SJCRH30 (cell line): Measurements from ENCODE around the gene ZNF670. TPM values are rescaled to one million over a fixed set of nuclear protein-coding genes. Genes with fewer than 3 reads are reported as not detected.

Experiments
- DNase-seq, 2 experiments: peaks; one replicate each; pipeline ENCODE4 v3.0.0-alpha.2; 2015 to 2020
- H3K27ac ChIP-seq: fragments of 250-450 bp; sonication (Bioruptor Pico); 2 replicates; pipeline ENCODE4 v1.5.1; 2020; ENCODE audit warnings: mild to moderate bottlenecking, moderate library complexity
- H3K27me3 ChIP-seq: fragments of 250-450 bp; sonication (Bioruptor Pico); 2 replicates; pipeline ENCODE4 v1.5.1; 2020; ENCODE audit warnings: mild to moderate bottlenecking, moderate library complexity
- H3K36me3 ChIP-seq: fragments of 250-450 bp; sonication (Bioruptor Pico); 2 replicates; pipeline ENCODE4 v1.5.1; 2020; ENCODE audit warnings: mild to moderate bottlenecking, moderate library complexity
- H3K4me1 ChIP-seq: fragments of 250-450 bp; sonication (Bioruptor Pico); 2 replicates; pipeline ENCODE4 v1.5.1; 2020; ENCODE audit warnings: mild to moderate bottlenecking, moderate library complexity
- H3K4me3 ChIP-seq: fragments of 250-450 bp; sonication (Bioruptor Pico); 2 replicates; pipeline ENCODE4 v1.5.1; 2020; ENCODE audit warnings: mild to moderate bottlenecking, moderate library complexity
- H3K9me3 ChIP-seq: fragments of 250-450 bp; sonication (Bioruptor Pico); replicated peaks from 2 replicates; pipeline ENCODE4 v1.5.1; 2020; ENCODE audit warnings: mild to moderate bottlenecking, moderate library complexity
- total RNA-seq: library from RNA; depleted of rRNA; stranded (reverse); fragments of >200 nt; shearing (Covaris generic); gene quantifications from 2 replicates; pipeline ENCODE4 v1.2.3, GENCODE V29; 2014

ZNF670 gene
- total RNA-seq, 1 experiment from 2014 or later: 8.0 TPM

DNA sequence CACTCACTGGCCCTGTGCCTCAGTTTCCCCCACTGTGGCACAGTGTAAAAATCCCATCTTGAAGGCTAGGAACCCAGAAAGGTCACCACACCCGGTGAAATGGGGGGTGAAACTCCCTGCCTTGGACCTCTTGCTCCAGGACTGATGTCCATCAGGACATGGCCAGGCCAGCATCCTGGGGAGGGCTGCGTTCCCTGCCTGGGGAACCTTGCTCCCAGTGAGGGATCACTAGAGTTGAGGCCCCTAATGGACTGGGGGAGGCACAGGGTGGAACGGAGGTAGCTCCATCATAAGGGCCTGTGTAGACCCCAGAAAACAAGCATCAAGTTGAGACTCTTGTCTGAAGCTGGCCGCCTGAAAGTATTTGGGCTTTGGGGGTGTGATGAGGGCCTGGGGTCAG, 10.4 kb upstream of the ZNF670 start:
- no peak overlapping the region for H3K27ac ChIP-seq
- no peaks in the 10 kb centered on the region for H3K9me3 ChIP-seq
- no peaks in the 10 kb centered on the region for H3K36me3 ChIP-seq
- no peak overlapping the region for H3K4me3 ChIP-seq
- H3K27me3 ChIP-seq: no peaks in the 10 kb centered on the region
- H3K4me1 ChIP-seq: no peaks in the 10 kb centered on the region
- DNase-seq: no peak

- H3K9me3 ChIP-seq: no peaks in the 10 kb centered on the region
- no peaks in the 10 kb centered on the region for H3K4me1 ChIP-seq
- H3K27me3 ChIP-seq: no peaks in the 10 kb centered on the region
- DNase-seq: no peak
- H3K36me3 ChIP-seq: no peaks in the 10 kb centered on the region
- no peak overlapping the region for H3K4me3 ChIP-seq
- no peak overlapping the region for H3K27ac ChIP-seq
These were observed 8.6 kb upstream of the ZNF670 start for GRCh38 chr1:247087256-247087655.

DNA sequence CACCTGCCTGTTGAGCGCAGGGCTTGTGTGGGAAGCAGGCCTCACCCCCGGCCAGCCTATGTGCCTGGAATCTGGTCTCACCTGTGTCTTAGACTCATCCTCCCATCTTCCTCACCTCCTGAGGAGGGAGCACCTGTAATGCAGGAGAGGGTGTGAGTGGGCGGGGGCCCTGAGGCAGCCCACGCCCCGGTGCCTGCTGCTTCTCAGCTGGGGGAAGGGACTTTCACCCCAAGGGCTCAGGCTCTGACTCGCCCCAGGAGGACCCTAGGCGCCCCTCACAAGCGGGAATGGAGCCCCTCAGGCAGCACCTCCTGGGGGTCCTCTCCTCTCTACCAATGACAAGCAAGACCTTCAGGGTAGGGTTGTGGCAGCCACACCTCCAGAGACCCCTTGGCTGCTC, 6.7 kb upstream of the ZNF670 start:
- Histone ChIP-seq H3K4me3 (no peak overlapping the region), H3K27ac (no peak overlapping the region), H3K27me3 (no peaks in the 10 kb centered on the region), H3K4me1 (no peaks in the 10 kb centered on the region), H3K36me3 (no peaks in the 10 kb centered on the region), H3K9me3 (no peaks in the 10 kb centered on the region)
- DNase-seq: no peak

DNA sequence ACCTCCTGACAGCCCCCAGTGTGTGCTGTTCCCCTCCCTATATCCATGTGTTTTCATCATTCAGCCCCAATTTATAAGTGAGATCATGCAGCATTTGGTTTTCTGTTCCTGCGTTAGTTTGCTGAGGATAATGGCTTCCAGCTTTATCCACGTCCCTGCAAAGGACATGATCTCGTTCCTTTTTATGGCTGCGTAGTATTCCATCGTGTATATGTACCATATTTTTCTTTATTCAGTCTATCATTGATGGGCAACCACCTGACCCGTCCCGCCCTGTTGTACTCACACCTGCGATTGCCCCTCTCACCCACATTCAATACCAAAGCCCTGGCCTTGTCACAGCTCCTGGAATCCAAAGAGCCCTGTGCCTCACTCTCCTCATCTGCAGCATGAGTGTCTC, 6.2 kb upstream of the ZNF670 start:
- no peaks in the 10 kb centered on the region for H3K9me3 ChIP-seq
- H3K36me3 ChIP-seq: no peaks in the 10 kb centered on the region
- H3K4me1 ChIP-seq: no peaks in the 10 kb centered on the region
- H3K27me3 ChIP-seq: no peaks in the 10 kb centered on the region
- DNase-seq: no peak
- H3K4me3 ChIP-seq: no peak overlapping the region
- no peak overlapping the region for H3K27ac ChIP-seq

DNA sequence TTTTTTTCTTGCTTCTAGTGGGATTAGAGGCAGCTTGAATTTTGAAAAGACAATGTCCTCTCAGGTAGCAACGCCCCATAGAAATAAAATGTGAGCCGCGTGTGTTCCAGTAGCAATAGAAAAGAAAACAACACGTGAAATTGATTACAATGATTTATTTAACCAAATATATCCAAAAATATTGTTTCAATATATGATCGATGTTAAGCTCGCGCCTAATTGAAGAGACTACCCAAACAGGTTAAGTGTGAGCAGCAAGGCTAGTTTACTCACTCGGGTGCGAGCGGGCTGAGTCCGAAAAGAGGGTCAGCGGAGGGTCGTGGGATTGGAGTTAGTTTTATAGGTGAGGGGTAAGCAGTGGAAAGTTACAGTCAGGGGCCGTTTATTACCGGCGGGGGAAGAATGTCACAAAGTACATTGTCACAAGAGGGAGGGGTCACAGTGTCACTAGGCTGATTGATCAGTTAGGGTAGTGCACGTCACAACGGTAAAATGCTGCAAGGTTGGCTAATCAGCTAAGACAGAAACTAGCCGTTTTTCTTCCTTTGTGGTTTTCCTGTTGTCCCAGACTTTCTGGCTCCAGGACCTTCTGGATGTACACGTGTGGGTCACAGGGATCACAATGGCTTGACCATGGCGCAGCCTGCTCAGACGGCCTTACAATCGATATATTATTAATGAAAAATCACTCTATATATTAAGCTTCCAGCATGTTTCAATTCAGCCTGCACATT, 697 bp upstream of the ZNF670 start:
- peaks cover 3% of the 10 kb centered on the region; the same call in 1 of the 2 replicates for H3K9me3 ChIP-seq
- peak in 1 of 2 experiments; percentile 10 for DNase-seq
- peaks cover 2% of the 10 kb centered on the region; the same call in 1 of the 2 replicates for H3K36me3 ChIP-seq
- no peaks in the 10 kb centered on the region; the same call in 1 of the 2 replicates for H3K4me1 ChIP-seq
- H3K27ac ChIP-seq: peak overlapping the region; percentile 75; the same call in 1 of the 2 replicates
- no peaks in the 10 kb centered on the region for H3K27me3 ChIP-seq
- peak overlapping the region; percentile 82 for H3K4me3 ChIP-seq

DNA sequence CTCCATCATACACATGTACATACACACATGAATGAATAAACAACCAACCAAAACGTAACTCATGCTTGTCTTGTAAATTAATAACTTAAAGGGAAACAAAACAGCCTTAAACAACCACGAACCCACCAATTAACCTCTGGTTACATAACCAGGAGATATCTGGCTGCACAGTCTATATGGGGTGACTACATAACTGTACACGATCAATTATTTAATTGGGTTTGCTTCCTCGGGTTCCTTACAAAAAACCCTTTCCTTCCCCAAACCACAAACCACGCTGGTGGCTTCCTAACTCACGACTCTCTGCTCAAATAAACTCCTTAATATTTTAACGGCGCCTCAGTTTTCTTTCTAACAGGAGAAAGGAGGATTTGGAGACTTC, 744 bp downstream of the ZNF670 start:
- peak overlapping the region; percentile 82 for H3K4me3 ChIP-seq
- H3K4me1 ChIP-seq: no peaks in the 10 kb centered on the region; the same call in 1 of the 2 replicates
- H3K36me3 ChIP-seq: peaks cover 2% of the 10 kb centered on the region; the same call in 1 of the 2 replicates
- DNase-seq: no peak
- H3K27ac ChIP-seq: peak overlapping the region; percentile 75
- H3K27me3 ChIP-seq: no peaks in the 10 kb centered on the region
- peaks cover 3% of the 10 kb centered on the region; the same call in 1 of the 2 replicates for H3K9me3 ChIP-seq

DNA sequence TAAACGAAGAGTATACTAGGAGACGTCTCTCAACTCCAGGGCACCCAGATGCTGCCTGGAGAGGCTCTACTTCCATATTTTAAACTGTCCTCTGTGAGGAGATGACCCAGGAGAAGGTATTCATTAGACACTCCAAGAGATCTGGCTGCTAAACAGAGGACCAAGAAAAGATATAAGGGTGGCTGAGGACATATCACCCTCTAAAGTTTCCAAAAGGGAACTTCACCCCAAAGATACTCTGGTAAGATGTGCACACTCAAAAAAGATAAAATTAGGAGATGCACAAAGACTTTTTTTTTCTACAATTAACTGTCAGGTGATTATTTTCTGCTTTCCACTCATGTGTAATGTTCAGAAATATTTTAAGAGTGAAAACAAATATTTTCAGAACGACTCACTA, 1.4 kb downstream of the ZNF670 start:
- Histone ChIP-seq H3K27me3 (no peaks in the 10 kb centered on the region), H3K27ac (no peak overlapping the region), H3K4me3 (peak overlapping the region; percentile 82), H3K36me3 (peaks cover 2% of the 10 kb centered on the region; the same call in 1 of the 2 replicates), H3K9me3 (peaks cover 3% of the 10 kb centered on the region; the same call in 1 of the 2 replicates), H3K4me1 (no peaks in the 10 kb centered on the region; the same call in 1 of the 2 replicates)
- no peak for DNase-seq

- no peak overlapping the region for H3K27ac ChIP-seq
- peaks cover 2% of the 10 kb centered on the region; the same call in 1 of the 2 replicates for H3K36me3 ChIP-seq
- H3K9me3 ChIP-seq: peaks cover 3% of the 10 kb centered on the region
- H3K27me3 ChIP-seq: no peaks in the 10 kb centered on the region
- DNase-seq: no peak
- H3K4me3 ChIP-seq: no peak overlapping the region
- no peaks in the 10 kb centered on the region for H3K4me1 ChIP-seq
These were observed 8.0 kb downstream of the ZNF670 start for GRCh38 chr1:247070645-247071044.

- H3K27ac ChIP-seq: no peak overlapping the region
- H3K36me3 ChIP-seq: no peaks in the 10 kb centered on the region; the same call in 1 of the 2 replicates
- no peaks in the 10 kb centered on the region for H3K27me3 ChIP-seq
- no peaks in the 10 kb centered on the region for H3K4me1 ChIP-seq
- DNase-seq: no peak
- H3K4me3 ChIP-seq: no peak overlapping the region
- no peaks in the 10 kb centered on the region; the same call in 1 of the 2 replicates for H3K9me3 ChIP-seq
These were observed 14.3 kb downstream of the ZNF670 start for GRCh38 chr1:247064304-247064703.

GRCh38 chr1:247060771-247061170, 17.8 kb downstream of the ZNF670 start:
- H3K27ac ChIP-seq: no peak overlapping the region
- no peak overlapping the region for H3K4me3 ChIP-seq
- no peak for DNase-seq
- no peaks in the 10 kb centered on the region for H3K4me1 ChIP-seq
- no peaks in the 10 kb centered on the region; the same call in 1 of the 2 replicates for H3K36me3 ChIP-seq
- H3K9me3 ChIP-seq: peaks cover 4% of the 10 kb centered on the region
- H3K27me3 ChIP-seq: no peaks in the 10 kb centered on the region

DNA sequence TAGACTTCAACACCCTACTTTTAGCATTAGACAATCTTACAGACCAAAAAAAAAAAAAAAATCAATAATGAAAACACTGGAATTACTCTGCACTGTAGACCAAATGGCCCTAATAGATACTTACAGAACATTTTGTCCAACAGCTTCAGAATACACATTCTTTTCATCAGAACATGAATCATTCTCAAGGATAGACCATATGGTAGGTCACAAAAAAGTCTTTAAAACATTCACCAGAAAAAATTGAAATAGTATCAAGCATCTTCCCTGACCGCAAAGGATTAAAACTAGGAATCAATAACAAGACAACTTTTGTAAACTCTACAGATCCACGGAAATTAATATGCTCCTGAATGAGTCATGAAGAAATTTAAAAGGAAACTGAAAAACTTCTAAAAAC, 22.5 kb downstream of the ZNF670 start:
- Histone ChIP-seq H3K27ac (no peak overlapping the region), H3K4me1 (no peaks in the 10 kb centered on the region), H3K36me3 (no peaks in the 10 kb centered on the region), H3K4me3 (no peak overlapping the region), H3K9me3 (peaks cover 22% of the 10 kb centered on the region), H3K27me3 (no peaks in the 10 kb centered on the region)
- no peak for DNase-seq

DNA sequence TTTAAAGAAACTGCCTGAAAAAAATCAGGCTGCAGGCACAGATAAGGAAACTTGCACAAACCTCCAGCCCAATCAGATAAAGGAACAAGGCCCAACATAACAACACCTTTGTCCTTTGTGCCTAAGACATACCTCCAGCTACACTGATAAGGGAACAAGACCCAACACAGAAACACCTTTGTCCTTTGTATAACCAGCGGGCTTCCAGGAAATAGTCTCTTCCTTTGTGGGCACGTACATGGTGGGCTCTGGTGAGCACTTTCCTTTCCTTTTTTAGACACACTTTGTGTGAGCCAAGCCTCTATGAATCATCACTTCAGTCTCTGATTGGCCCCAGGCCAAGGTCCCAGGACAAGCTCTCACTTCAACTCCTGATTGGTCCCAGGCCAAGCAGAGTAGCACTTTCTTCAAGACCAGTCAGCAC, 23.6 kb downstream of the ZNF670 start:
- DNase-seq: peak in 1 of 2 experiments; percentile 7
- H3K4me3 ChIP-seq: no peak overlapping the region

DNA sequence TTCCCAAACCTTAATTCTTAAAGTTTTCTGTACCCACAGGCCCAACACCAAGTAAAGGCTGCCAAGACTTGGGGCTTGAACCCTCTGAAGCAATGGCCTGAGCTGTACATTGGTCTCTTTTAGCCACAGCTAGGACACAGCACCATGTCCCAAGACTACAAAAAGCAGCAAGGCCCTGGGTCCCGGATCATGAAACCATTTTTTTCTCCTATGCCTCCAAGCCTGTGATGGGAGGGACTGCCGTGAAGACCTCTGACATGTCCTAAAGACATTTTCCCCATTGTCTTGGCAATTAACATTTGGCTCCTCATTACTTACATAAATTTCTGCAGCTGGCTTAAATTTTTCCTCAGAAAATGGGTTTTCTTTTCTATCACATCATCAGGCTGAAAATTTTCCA, 30.9 kb downstream of the ZNF670 start:
- H3K27me3 ChIP-seq: no peaks in the 10 kb centered on the region
- no peak overlapping the region for H3K27ac ChIP-seq
- DNase-seq: no peak
- no peaks in the 10 kb centered on the region; the same call in 1 of the 2 replicates for H3K36me3 ChIP-seq
- H3K9me3 ChIP-seq: peaks cover 10% of the 10 kb centered on the region
- H3K4me1 ChIP-seq: no peaks in the 10 kb centered on the region
- H3K4me3 ChIP-seq: no peak overlapping the region

More for the DNA sequence above, 23.6 kb downstream of the ZNF670 start:
- H3K4me1 ChIP-seq: no peaks in the 10 kb centered on the region
- H3K27me3 ChIP-seq: no peaks in the 10 kb centered on the region
- no peak overlapping the region for H3K27ac ChIP-seq
- H3K36me3 ChIP-seq: no peaks in the 10 kb centered on the region
- peaks cover 23% of the 10 kb centered on the region for H3K9me3 ChIP-seq

DNA sequence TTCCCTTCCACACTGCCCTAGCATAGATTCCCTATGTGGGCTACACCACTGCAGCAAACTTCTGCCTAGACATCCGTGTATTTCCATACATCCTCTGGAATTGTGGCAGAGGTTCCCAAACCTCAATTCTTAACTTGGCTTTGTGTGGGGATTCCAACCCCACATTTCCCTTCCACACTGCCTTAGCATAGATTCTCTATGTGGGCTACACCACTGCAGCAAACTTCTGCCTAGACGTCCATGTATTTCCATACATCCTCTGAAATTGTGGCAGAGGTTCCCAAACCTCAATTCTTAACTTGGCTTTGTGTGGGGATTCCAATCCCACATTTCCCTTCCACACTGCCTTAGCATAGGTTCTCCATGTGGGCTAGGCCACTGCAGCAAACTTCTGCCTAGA, 31.4 kb downstream of the ZNF670 start:
- Histone ChIP-seq H3K4me1 (no peaks in the 10 kb centered on the region), H3K36me3 (no peaks in the 10 kb centered on the region; the same call in 1 of the 2 replicates), H3K9me3 (peaks cover 10% of the 10 kb centered on the region)

DNA sequence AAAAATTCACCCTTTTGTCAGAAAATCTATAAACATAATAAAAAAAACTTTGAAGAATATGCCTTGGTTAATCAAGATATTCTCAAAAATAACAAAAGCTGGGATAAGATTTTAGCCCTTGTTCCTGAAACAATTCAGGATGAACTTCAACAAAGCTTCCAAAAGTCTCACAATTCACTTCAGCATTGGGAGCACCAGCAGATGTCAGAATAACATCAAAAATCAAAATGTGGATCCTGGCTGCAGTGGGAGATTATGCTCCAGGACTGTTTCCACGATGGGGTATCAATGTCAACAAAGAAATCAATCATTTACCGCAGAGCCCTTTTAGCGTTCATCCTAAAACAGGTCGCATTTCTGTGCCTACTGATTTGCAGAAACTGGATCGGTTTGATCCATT, 35.2 kb downstream of the ZNF670 start:
- no peaks in the 10 kb centered on the region for H3K4me1 ChIP-seq
- H3K4me3 ChIP-seq: no peak overlapping the region
- H3K27ac ChIP-seq: no peak overlapping the region
- no peaks in the 10 kb centered on the region for H3K27me3 ChIP-seq
- no peak for DNase-seq
- H3K36me3 ChIP-seq: peaks cover 7% of the 10 kb centered on the region
- H3K9me3 ChIP-seq: peaks cover 11% of the 10 kb centered on the region

More for the DNA sequence above, 31.4 kb downstream of the ZNF670 start:
- H3K4me3 ChIP-seq: no peak overlapping the region
- H3K27ac ChIP-seq: no peak overlapping the region
- H3K27me3 ChIP-seq: no peaks in the 10 kb centered on the region
- no peak for DNase-seq
